Measurements from ENCODE around the gene CACNA1I.
"Not testable (repeated sequence)": the region's sequence is repeated elsewhere in the genome, so short reads cannot be mapped to it uniquely, and the experiment has no call there.

DNA sequence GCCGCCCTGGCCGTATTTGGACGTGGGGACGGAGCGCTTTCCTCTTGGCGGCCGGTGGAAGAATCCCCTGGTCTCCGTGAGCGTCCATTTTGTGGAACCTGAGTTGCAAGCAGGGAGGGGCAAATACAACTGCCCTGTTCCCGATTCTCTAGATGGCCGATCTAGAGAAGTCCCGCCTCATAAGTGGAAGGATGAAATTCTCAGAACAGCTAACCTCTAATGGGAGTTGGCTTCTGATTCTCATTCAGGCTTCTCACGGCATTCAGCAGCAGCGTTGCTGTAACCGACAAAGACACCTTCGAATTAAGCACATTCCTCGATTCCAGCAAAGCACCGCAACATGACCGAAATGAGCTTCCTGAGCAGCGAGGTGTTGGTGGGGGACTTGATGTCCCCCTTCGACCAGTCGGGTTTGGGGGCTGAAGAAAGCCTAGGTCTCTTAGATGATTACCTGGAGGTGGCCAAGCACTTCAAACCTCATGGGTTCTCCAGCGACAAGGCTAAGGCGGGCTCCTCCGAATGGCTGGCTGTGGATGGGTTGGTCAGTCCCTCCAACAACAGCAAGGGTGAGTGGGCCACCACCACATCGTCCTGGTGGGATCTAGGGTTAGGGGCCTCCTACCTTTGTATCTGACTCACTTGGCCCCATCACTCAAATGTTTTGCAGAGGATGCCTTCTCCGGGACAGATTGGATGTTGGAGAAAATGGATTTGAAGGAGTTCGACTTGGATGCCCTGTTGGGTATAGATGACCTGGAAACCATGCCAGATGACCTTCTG lies 49.3 kb upstream of the CACNA1I start:
- TF ChIP-seq, protein P1, sequence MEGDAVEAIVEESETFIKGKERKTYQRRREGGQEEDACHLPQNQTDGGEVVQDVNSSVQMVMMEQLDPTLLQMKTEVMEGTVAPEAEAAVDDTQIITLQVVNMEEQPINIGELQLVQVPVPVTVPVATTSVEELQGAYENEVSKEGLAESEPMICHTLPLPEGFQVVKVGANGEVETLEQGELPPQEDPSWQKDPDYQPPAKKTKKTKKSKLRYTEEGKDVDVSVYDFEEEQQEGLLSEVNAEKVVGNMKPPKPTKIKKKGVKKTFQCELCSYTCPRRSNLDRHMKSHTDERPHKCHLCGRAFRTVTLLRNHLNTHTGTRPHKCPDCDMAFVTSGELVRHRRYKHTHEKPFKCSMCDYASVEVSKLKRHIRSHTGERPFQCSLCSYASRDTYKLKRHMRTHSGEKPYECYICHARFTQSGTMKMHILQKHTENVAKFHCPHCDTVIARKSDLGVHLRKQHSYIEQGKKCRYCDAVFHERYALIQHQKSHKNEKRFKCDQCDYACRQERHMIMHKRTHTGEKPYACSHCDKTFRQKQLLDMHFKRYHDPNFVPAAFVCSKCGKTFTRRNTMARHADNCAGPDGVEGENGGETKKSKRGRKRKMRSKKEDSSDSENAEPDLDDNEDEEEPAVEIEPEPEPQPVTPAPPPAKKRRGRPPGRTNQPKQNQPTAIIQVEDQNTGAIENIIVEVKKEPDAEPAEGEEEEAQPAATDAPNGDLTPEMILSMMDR (IDR thresholded peaks at IDR 0.05; ENCODE audit: extremely low read depth in 1 of 2, insufficient read depth in 1 of 2, low read depth in 1 of 2, low read length in 2 of 2) = not testable (repeated sequence)
- not testable (repeated sequence) for TF ChIP-seq POLR2AphosphoS5 (IDR thresholded peaks at IDR 0.05; ENCODE audit: insufficient read depth, low read depth, low read length); POLR2A (IDR thresholded peaks at IDR 0.05; ENCODE audit: low read depth, low read length); EZH2 (IDR thresholded peaks at IDR 0.05; ENCODE audit: borderline replicate concordance, low read depth, low read length, severe bottlenecking); MYC (IDR thresholded peaks at IDR 0.05; ENCODE audit: low read depth, low read length)
- TF ChIP-seq, protein P2, sequence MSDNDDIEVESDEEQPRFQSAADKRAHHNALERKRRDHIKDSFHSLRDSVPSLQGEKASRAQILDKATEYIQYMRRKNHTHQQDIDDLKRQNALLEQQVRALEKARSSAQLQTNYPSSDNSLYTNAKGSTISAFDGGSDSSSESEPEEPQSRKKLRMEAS (IDR thresholded peaks at IDR 0.05; ENCODE audit: insufficient read depth, insufficient read length) = not testable (repeated sequence)
